ENCODE measurements around the gene AGER.

DNA sequence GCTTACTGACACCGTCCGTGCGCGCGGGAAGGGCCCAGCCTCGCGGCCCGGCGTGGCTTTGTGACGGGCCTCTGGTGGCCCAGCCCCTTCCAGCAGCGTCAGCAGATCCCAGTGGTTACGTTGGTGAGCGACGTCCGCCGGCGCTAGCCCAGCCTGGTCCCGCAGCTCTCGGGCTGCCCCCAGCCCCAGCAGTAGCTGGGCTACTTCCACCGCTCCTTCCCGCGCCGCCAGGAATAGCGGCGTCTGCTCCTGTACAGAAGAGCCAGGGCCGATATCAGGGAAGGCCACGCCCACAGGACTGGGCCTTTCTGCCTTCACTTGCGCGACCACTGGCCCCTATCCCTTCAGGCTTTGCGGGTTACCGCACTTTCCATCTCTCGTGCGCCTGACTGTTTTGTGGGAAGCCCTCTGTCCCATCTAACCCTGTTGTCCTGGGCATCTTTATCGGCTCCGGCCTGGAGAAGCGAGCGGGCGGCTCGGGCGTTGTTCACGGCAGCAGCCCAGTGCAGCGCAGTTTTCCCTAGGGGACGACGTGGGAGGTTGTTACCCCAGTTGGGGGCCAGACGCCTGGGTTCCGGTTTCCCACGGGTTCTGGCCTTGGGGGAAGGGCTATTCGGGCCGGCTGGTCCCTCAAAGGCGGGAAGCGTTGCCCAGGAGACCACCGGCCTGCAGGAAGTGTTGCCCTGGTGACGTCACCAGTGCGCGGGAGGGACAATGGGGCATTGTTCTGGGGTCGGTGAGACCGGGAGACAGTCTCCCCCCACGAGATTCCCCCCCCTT is 12.0 kb upstream of the AGER start:
- TF ChIP-seq SP1 (IDR thresholded peaks at IDR 0.05) (no peak), BHLHE40 (IDR thresholded peaks at IDR 0.05; ENCODE audit: borderline replicate concordance) (no peak), FOXM1 (IDR thresholded peaks at IDR 0.05; ENCODE audit: borderline replicate concordance) (no peak), HDGF (IDR thresholded peaks at IDR 0.05; ENCODE audit: borderline replicate concordance) (peak; percentile 85; the same call in 1 of the 2 replicates), PKNOX1 (IDR thresholded peaks at IDR 0.05) (peak; percentile 84), ELF4 (IDR thresholded peaks at IDR 0.05) (no peak), SUZ12 (IDR thresholded peaks at IDR 0.05) (no peak), ZNF384 (IDR thresholded peaks at IDR 0.05) (no peak)
